ENCODE data around the gene CPVL.

DNA sequence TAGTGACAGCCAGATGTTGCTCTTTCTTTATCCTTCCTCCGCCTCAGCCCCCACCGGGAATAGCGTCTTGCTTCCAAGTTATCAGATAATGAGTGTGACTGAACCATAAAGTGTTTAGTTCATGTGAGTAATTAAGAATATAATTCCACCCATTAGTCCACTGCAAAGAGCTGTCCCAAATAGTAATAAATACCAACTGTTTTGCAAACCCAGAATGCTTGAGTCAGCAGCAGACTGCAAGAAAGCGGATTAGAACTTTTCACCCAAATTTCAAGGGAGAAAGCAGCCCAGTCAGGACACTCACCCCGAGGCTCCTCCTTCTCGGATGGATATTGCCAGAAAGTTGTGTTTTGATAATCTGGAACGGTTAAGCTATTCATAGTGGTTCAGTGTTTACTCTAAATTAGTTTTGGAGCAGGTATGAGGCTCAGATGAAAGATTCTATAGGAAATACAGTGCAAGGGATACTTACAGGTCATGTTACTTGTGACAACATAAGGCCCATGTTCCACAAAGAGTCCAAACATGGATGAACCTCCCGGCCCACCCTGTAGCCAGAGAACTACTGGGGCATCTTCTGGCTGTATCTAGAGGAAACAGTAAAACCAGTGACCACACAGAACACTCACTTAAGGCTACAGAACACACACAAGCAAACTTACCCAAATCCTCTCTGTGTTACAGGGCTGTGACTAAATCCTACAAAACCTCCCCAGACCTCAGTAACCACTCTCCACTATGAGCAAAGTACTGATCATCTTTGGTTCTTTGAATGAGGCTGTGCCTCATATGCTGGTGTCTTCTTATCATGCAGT, 50.5 kb downstream of the CPVL start:
- TF ChIP-seq POLR2A (IDR thresholded peaks at IDR 0.05), result no peak
- TF ChIP-seq, protein P1, sequence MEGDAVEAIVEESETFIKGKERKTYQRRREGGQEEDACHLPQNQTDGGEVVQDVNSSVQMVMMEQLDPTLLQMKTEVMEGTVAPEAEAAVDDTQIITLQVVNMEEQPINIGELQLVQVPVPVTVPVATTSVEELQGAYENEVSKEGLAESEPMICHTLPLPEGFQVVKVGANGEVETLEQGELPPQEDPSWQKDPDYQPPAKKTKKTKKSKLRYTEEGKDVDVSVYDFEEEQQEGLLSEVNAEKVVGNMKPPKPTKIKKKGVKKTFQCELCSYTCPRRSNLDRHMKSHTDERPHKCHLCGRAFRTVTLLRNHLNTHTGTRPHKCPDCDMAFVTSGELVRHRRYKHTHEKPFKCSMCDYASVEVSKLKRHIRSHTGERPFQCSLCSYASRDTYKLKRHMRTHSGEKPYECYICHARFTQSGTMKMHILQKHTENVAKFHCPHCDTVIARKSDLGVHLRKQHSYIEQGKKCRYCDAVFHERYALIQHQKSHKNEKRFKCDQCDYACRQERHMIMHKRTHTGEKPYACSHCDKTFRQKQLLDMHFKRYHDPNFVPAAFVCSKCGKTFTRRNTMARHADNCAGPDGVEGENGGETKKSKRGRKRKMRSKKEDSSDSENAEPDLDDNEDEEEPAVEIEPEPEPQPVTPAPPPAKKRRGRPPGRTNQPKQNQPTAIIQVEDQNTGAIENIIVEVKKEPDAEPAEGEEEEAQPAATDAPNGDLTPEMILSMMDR (IDR thresholded peaks at IDR 0.05), result no peak

All from heart left ventricle (tissue), 13 donors.